Lower lobe of right lung (tissue), 2 donors: ENCODE measurements around the gene RASA3. TPM values are rescaled to one million over a fixed set of nuclear protein-coding genes. Genes with fewer than 3 reads are reported as not detected.
A peak's percentile ranks its signal among the peaks of the same experiment; 100 is the strongest.

Experiments used
- ATAC-seq, 2 donors: fragments of 200-7000 bp; cut with Tn5 transposase; one replicate each; pipeline ENCODE4 v1.9.1; 2020 to 2022; ENCODE audit warnings: mild to moderate bottlenecking in 2 of 2, moderate library complexity in 2 of 2
- DNase-seq: peaks from one replicate; pipeline ENCODE4 v3.0.0-alpha.2; 2020
- H3K27ac ChIP-seq: fragments of 200-600 bp; one replicate; pipeline ENCODE4 v1.8.0; 2022
- H3K27me3 ChIP-seq: fragments of 200-600 bp; one replicate; pipeline ENCODE4 v1.8.0; 2022; ENCODE audit warnings: low read depth
- H3K36me3 ChIP-seq: fragments of 200-600 bp; one replicate; pipeline ENCODE4 v1.8.0; 2022; ENCODE audit warnings: mild to moderate bottlenecking
- H3K4me1 ChIP-seq: fragments of 200-600 bp; one replicate; pipeline ENCODE4 v1.8.0; 2022
- H3K4me3 ChIP-seq: fragments of 200-600 bp; one replicate; pipeline ENCODE4 v1.8.0; 2022; ENCODE audit warnings: mild to moderate bottlenecking
- H3K9me3 ChIP-seq: fragments of 200-600 bp; one replicate; pipeline ENCODE4 v1.8.0; 2022
- intact Hi-C: fragments of 100-400 bp; cut with DNase I; formaldehyde crosslinking; loops from one replicate; pipeline ENCODE4 v1.11.0; 2022
- total RNA-seq: library from RNA; stranded (reverse); fragmentation: NEBNext Ultra II Directional; extraction: Animal tissue kit (Norgen Biotek cat#: 25700); gene quantifications from one replicate; pipeline ENCODE4 v1.2.1, GENCODE V29; 2021
- TF ChIP-seq, protein P1 (sequence below): fragments of 200-600 bp; IDR thresholded peaks from one replicate; pipeline ENCODE4 v1.8.0; 2022; ENCODE audit warnings: antibody characterized with exemption, mild to moderate bottlenecking
- donor health status: DM: no; HTN: yes; CAD: no; lungs with severe emphysema.

RASA3 gene
- total RNA-seq, 1 donor from 2014 or later, result 19.1 TPM

GRCh38 chr13:114047358-114047881 lies 85.0 kb downstream of the RASA3 start:
- TF ChIP-seq, protein P1, sequence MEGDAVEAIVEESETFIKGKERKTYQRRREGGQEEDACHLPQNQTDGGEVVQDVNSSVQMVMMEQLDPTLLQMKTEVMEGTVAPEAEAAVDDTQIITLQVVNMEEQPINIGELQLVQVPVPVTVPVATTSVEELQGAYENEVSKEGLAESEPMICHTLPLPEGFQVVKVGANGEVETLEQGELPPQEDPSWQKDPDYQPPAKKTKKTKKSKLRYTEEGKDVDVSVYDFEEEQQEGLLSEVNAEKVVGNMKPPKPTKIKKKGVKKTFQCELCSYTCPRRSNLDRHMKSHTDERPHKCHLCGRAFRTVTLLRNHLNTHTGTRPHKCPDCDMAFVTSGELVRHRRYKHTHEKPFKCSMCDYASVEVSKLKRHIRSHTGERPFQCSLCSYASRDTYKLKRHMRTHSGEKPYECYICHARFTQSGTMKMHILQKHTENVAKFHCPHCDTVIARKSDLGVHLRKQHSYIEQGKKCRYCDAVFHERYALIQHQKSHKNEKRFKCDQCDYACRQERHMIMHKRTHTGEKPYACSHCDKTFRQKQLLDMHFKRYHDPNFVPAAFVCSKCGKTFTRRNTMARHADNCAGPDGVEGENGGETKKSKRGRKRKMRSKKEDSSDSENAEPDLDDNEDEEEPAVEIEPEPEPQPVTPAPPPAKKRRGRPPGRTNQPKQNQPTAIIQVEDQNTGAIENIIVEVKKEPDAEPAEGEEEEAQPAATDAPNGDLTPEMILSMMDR, result no peak
- intact Hi-C loops, result no loop called here
- ATAC-seq (no peak), DNase-seq (no peak)
- H3K4me1 ChIP-seq, result no peaks in the 10 kb centered on the region
- peak overlapping the region; percentile 14 for H3K27ac ChIP-seq
- H3K9me3 ChIP-seq, result no peaks in the 10 kb centered on the region
- peaks cover 16% of the 10 kb centered on the region for H3K36me3 ChIP-seq
- no peak overlapping the region for H3K4me3 ChIP-seq
- H3K27me3 ChIP-seq, result no peaks in the 10 kb centered on the region

- H3K27me3 ChIP-seq, result no peaks in the 10 kb centered on the region
- no peak for ATAC-seq
Observed at GRCh38 chr13:114046431-114046975, 85.9 kb downstream of the RASA3 start.

GRCh38 chr13:114045113-114045735 lies 87.2 kb downstream of the RASA3 start:
- intact Hi-C loops, result no loop called here
- no peak for DNase-seq
- H3K27me3 ChIP-seq, result no peaks in the 10 kb centered on the region
- no peaks in the 10 kb centered on the region for H3K9me3 ChIP-seq
- no peaks in the 10 kb centered on the region for H3K4me1 ChIP-seq
- H3K36me3 ChIP-seq, result peaks cover 21% of the 10 kb centered on the region
- TF ChIP-seq, protein P1, result no peak
- H3K4me3 ChIP-seq, result no peak overlapping the region
- H3K27ac ChIP-seq, result no peak overlapping the region
- no peak for ATAC-seq

More at GRCh38 chr13:114046431-114046975, 85.9 kb downstream of the RASA3 start:
- Histone ChIP-seq H3K36me3 (peaks cover 22% of the 10 kb centered on the region), H3K27ac (no peak overlapping the region), H3K4me1 (no peaks in the 10 kb centered on the region), H3K4me3 (no peak overlapping the region), H3K9me3 (no peaks in the 10 kb centered on the region)
- TF ChIP-seq, protein P1, result no peak
- DNase-seq, result no peak
- intact Hi-C loops, result no loop called here

GRCh38 chr13:114044486-114044885 lies 87.9 kb downstream of the RASA3 start:
- DNase-seq, result no peak
- intact Hi-C loops, result no loop called here
- H3K4me1 ChIP-seq, result no peaks in the 10 kb centered on the region
- H3K27ac ChIP-seq, result no peak overlapping the region
- H3K9me3 ChIP-seq, result no peaks in the 10 kb centered on the region
- no peaks in the 10 kb centered on the region for H3K27me3 ChIP-seq
- TF ChIP-seq, protein P1, result no peak
- H3K4me3 ChIP-seq, result no peak overlapping the region
- no peak for ATAC-seq
- H3K36me3 ChIP-seq, result peaks cover 21% of the 10 kb centered on the region

GRCh38 chr13:114043421-114044053 lies 88.9 kb downstream of the RASA3 start:
- no peaks in the 10 kb centered on the region for H3K27me3 ChIP-seq
- TF ChIP-seq, protein P1, result no peak
- no peaks in the 10 kb centered on the region for H3K4me1 ChIP-seq
- H3K4me3 ChIP-seq, result no peak overlapping the region
- intact Hi-C loops, result no loop called here
- DNase-seq, result peak; percentile 74
- H3K9me3 ChIP-seq, result no peaks in the 10 kb centered on the region
- no peak overlapping the region for H3K27ac ChIP-seq
- H3K36me3 ChIP-seq, result peaks cover 21% of the 10 kb centered on the region
- ATAC-seq, result peak; percentile 42 to 82
